GM18873 (cell line): ENCODE measurements around the gene DIP2A.
"Not testable (repeated sequence)": the region's sequence is repeated elsewhere in the genome, so short reads cannot be mapped to it uniquely, and the experiment has no call there.

Source experiments
- ATAC-seq: cut with Tn5 transposase; IDR thresholded peaks from one replicate; pipeline ENCODE4 v1.9.1; 2021; ENCODE audit warnings: mild to moderate bottlenecking, moderate library complexity, moderate number of reproducible peaks; ENCODE audit not compliant: unreplicated experiment, low FRiP score

Gene DIP2A

GRCh38 chr21:46568562-46568961 is 109.9 kb downstream of the DIP2A start:
- ATAC-seq: no peak

- ATAC-seq: no peak
Measured at GRCh38 chr21:46569081-46569480, 110.4 kb downstream of the DIP2A start.

- ATAC-seq: no peak
Measured at GRCh38 chr21:46570119-46570518, 111.4 kb downstream of the DIP2A start.

GRCh38 chr21:46570631-46571030 is 111.9 kb downstream of the DIP2A start:
- no peak for ATAC-seq

- ATAC-seq: no peak
Measured at GRCh38 chr21:46572850-46573249, 114.2 kb downstream of the DIP2A start.

- not testable (repeated sequence) for ATAC-seq
Measured at GRCh38 chr21:46577786-46578185, 119.1 kb downstream of the DIP2A start.

GRCh38 chr21:46579394-46579793 is 120.7 kb downstream of the DIP2A start:
- not testable (repeated sequence) for ATAC-seq

GRCh38 chr21:46581780-46582307 is 123.2 kb downstream of the DIP2A start:
- ATAC-seq: no peak

GRCh38 chr21:46585191-46585953 is 126.7 kb downstream of the DIP2A start:
- ATAC-seq: no peak

- ATAC-seq: no peak
Measured at GRCh38 chr21:46594276-46594675, 135.6 kb downstream of the DIP2A start.

GRCh38 chr21:46596201-46596600 is 137.5 kb downstream of the DIP2A start:
- no peak for ATAC-seq

GRCh38 chr21:46597031-46597430 is 138.3 kb downstream of the DIP2A start:
- no peak for ATAC-seq

- no peak for ATAC-seq
Measured at GRCh38 chr21:46597896-46598343, 139.2 kb downstream of the DIP2A start.

- ATAC-seq: no peak
Measured at GRCh38 chr21:46598581-46599572, 140.2 kb downstream of the DIP2A start.

GRCh38 chr21:46600305-46600704 is 141.6 kb downstream of the DIP2A start:
- ATAC-seq: no peak

GRCh38 chr21:46600978-46601377 is 142.3 kb downstream of the DIP2A start:
- no peak for ATAC-seq

- no peak for ATAC-seq
Measured at GRCh38 chr21:46603228-46603627, 144.5 kb downstream of the DIP2A start.

GRCh38 chr21:46604329-46604974 is 145.8 kb downstream of the DIP2A start:
- ATAC-seq: no peak

- ATAC-seq: no peak
Measured at GRCh38 chr21:46604975-46605766, 146.5 kb downstream of the DIP2A start, which contains the start of gene S100B. Gene S100B, minus strand, starts transcription at chr21:46605082. Its CDS starts 2,667 bp downstream, at chr21:46602415.
